Measurements from ENCODE around the gene CNGA2.
"Not testable (repeated sequence)": the region's sequence is repeated elsewhere in the genome, so short reads cannot be mapped to it uniquely, and the experiment has no call there.

Gene CNGA2

GRCh38 chrX:151734446-151734845 is at the start of gene CNGA2:
Gene CNGA2 (plus strand): TSS chrX:151734746. CDS start chrX:151738484, 3,738 bp downstream.
- no peak for DNase-seq (ENCODE audit: low read depth in 2 of 2)

DNA sequence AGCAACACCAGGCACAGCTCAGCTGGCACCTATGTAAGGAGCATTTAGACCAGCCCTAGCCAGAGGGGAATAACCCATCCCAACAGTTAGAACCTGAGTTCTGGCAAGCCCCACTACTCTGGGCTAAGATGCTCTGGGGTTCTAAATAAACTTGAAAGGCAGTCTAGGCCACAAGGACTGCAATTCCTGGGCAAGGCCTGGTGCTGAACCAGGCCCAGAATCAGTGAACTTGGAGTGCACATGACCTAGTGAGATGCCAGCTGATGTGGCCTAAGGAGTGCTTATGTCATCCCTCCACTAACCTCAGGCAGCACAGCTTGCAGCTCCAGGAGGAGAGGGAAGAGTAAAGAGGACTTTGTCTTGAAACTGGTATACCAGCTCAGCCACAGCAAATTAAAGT is 46.9 kb upstream of the CNGA2 start:
- DNase-seq (ENCODE audit: low read depth in 2 of 2): no peak

- no peak for DNase-seq (ENCODE audit: low read depth in 2 of 2)
Observed at GRCh38 chrX:151688695-151689094, 45.9 kb upstream of the CNGA2 start.

- DNase-seq (ENCODE audit: low read depth in 2 of 2): no peak
Observed at GRCh38 chrX:151692825-151693224, 41.7 kb upstream of the CNGA2 start.

DNA sequence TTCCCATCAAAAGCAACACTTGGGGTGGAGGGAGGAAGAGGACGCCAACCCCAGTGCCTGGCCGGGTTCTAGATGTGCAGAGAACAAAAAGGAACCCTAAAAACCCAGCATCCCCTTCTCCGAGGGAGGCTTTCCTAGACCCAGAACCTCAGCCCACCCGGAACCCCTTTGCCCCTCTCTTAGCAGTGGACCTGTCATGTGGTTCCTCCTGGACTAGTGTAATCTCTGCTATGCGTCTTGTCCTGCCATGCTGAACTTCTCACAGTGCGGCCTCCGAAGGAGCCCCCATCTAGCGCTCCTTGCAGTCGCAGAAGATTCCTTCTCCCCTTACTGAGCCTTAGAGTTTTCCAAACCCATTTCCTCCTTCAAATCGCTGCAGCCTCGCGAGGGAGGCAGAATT is 40.4 kb upstream of the CNGA2 start:
- no peak for DNase-seq (ENCODE audit: low read depth in 2 of 2)

- no peak for DNase-seq (ENCODE audit: low read depth in 2 of 2)
Observed at GRCh38 chrX:151694661-151695582, 39.6 kb upstream of the CNGA2 start, which contains the start of gene PRRG3. Gene PRRG3 (plus strand): TSS chrX:151695458. CDS start chrX:151698815, 3,357 bp downstream.

- DNase-seq (ENCODE audit: low read depth in 2 of 2): no peak
Observed at GRCh38 chrX:151695583-151696340, 38.8 kb upstream of the CNGA2 start.

- DNase-seq (ENCODE audit: low read depth in 2 of 2): not testable (repeated sequence)
Observed at GRCh38 chrX:151697082-151697481, 37.5 kb upstream of the CNGA2 start.

GRCh38 chrX:151697522-151697921 is 37.0 kb upstream of the CNGA2 start:
- no peak for DNase-seq (ENCODE audit: low read depth in 2 of 2)

GRCh38 chrX:151698485-151698884 is 36.1 kb upstream of the CNGA2 start:
- DNase-seq (ENCODE audit: low read depth in 2 of 2): no peak

GRCh38 chrX:151699746-151700145 is 34.8 kb upstream of the CNGA2 start:
- DNase-seq (ENCODE audit: low read depth in 2 of 2): no peak

- DNase-seq (ENCODE audit: low read depth in 2 of 2): no peak
Observed at GRCh38 chrX:151700581-151700980, 34.0 kb upstream of the CNGA2 start.

GRCh38 chrX:151701071-151701470 is 33.5 kb upstream of the CNGA2 start:
- DNase-seq (ENCODE audit: low read depth in 2 of 2): no peak

DNA sequence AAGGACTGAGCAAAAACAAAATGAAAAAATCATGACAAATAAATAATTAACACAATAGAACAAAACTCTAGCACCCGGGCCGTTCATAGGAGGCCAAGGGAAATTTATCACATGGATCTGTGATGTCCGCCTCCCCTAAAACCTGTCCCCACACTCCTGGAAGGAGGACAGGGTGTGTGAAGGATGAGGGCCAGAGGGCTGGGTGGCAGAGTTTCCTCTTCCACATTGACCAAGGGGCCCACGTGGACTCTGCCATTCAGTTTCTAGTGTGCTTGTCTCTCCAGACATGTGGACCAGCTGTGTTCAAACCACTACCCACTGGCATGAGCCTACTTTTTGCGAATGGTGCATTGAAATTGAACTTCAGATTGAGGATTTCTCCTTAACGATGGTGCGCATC is 33.0 kb upstream of the CNGA2 start:
- no peak for DNase-seq (ENCODE audit: low read depth in 2 of 2)

DNA sequence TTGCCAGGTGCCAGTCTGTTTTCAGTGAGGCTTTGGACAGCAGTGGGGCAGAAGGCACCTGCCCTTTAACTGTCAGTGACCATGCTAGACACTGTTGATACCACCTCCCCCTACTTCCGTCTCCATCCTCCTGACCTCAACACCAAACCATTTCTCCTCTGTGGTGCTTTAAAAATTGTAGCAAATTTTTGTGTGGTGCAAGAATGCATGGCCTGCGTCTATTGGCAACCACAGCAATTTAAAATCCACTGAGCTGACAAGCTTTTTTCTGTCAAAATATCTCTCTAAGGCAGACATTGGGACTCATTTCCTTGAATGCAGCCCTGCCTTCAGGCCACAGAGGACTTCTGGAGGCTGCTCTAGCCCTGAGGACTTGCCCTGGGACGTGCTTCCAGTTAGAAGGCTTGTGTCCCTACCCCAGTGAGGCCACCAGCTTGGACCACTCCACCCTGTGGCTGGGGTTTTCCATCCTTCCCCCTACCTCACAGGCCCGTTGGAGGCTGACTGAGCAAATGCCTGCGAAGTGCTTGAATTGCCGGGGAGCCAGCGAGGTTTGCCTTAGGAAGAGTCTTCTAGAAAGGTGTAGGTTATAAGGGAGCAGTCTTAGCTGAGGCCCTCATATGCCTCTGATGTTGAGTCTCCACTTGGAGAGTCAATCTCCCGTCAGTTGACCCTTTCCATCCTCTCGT is 32.4 kb upstream of the CNGA2 start:
- no peak for DNase-seq (ENCODE audit: low read depth in 2 of 2)

DNA sequence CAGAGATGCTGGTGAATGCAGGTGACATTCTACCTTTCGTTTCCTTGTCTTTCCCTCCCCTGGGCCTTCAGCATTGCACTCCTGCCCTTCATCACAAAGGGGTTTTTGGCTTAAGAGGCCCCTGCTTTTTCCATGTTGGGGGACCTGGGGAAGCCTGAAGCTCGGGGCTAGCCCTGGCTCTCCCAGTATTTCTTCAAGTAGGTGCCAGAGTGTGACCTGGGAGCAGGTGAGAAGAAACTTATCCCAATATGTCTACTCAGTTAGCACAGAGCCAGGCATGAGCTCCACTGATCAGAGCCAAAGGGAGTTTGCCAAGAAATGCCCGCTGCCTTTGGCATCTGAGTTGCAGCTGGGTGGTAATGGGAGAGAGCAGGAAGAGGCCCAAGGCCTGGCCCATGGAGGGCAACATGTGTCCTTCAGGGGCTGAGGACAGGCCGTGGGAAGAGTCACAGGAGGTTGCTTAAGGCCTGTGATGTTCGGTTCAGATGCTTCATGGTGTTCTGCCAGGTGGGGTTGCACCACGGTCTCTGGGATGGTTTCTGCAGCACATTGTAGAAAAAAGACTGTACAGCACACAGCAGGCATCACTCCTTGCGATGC is 31.7 kb upstream of the CNGA2 start:
- DNase-seq (ENCODE audit: low read depth in 2 of 2): no peak

DNA sequence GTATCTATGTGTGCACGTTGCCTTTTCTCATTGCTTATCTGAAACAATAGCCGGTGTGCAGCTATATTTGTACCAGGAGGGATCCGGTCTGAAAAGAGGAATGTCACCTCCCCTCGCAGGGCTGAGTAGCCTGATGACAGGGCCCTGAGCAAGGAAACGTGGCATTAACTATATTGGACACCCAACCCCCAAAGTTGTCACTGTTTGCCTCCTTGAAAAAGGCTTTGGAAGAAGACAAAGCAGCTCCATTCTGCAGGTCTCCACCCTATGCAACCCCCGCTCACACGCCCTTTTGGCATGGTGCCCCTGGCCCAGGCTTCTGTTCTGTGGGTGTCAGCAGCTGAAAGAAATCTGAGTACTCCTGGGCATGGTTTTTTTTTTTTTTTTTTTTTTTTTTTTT is 31.1 kb upstream of the CNGA2 start:
- no peak for DNase-seq (ENCODE audit: low read depth in 2 of 2)

GRCh38 chrX:151704041-151704663 is 30.4 kb upstream of the CNGA2 start:
- no peak for DNase-seq (ENCODE audit: low read depth in 2 of 2)

DNA sequence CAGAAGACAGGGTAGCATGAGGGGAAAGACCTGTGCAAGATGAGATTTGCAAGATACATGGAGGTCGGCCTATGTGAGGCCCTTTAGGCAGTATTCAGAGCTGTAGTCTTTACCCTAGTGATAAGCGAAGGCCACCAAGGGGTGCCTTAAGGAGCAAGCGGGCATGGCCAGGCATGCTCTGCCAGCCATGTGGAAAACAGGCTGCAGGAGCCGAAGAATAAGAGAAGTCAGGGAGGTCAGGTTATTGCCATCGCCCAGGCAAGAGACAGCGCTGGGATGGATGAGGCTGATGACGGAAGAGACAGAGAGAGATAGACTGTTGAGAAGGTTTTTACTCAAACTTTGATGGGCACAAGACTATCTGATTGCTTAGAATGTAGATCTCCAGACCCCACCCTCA is 25.7 kb upstream of the CNGA2 start:
- no peak for DNase-seq (ENCODE audit: low read depth in 2 of 2)

DNA sequence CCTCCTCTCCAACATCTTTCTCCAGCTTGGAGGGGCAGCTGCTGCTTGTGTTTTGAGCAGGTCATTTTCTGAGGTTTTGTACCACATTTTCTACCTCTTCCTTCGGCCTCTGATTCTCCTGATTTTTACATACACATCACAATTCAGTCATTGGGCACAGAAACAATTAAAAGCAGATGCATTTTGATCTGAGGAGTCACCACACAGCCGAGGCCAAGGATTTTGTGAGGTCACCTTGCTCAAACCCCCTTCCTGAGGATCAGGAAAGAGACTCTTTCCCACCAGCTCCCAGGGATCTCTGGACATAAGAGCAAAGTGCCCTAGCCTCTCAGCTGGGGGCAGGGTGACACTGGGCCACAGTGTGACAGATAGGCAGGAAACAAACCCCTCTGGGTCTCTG is 24.1 kb upstream of the CNGA2 start:
- DNase-seq (ENCODE audit: low read depth in 2 of 2): no peak

GRCh38 chrX:151711154-151711553 is 23.4 kb upstream of the CNGA2 start:
- DNase-seq (ENCODE audit: low read depth in 2 of 2): no peak
